ENCODE measurements around the gene KAZN.

DNA sequence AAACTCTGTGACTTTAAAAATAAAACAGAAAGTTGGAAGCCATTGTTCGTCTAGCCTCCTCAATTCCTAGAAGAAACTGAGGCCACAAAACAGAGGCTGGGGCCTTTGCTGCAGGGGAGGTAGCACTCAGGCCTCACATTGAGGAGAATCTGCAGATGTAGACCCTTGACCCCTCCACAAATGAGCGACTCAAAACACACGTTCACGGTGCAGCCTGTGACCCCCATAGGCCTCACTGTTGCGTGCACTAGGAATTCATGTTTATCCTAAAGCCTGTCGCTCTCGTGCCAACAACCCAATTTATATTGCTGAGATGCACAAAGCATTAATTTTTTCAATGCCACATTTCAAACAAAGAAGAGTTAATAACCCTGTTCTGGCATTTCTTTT is 560.7 kb downstream of the KAZN start:
- TF ChIP-seq RFX5 (IDR thresholded peaks at IDR 0.05; ENCODE audit: low read length) (no peak), JUND (IDR thresholded peaks at IDR 0.05) (no peak), RAD21 (IDR thresholded peaks at IDR 0.05; ENCODE audit: low read length) (no peak), MXI1 (IDR thresholded peaks at IDR 0.05; ENCODE audit: low read depth, low read length) (no peak), POLR2AphosphoS5 (IDR thresholded peaks at IDR 0.05; ENCODE audit: low read depth, low read length) (no peak), NFIC (IDR thresholded peaks at IDR 0.05; ENCODE audit: borderline replicate concordance) (no peak), RXRA (IDR thresholded peaks at IDR 0.05; ENCODE audit: borderline replicate concordance, low read depth) (no peak), FOXM1 (IDR thresholded peaks at IDR 0.05; ENCODE audit: low read depth) (no peak)
- TF ChIP-seq, protein P1, sequence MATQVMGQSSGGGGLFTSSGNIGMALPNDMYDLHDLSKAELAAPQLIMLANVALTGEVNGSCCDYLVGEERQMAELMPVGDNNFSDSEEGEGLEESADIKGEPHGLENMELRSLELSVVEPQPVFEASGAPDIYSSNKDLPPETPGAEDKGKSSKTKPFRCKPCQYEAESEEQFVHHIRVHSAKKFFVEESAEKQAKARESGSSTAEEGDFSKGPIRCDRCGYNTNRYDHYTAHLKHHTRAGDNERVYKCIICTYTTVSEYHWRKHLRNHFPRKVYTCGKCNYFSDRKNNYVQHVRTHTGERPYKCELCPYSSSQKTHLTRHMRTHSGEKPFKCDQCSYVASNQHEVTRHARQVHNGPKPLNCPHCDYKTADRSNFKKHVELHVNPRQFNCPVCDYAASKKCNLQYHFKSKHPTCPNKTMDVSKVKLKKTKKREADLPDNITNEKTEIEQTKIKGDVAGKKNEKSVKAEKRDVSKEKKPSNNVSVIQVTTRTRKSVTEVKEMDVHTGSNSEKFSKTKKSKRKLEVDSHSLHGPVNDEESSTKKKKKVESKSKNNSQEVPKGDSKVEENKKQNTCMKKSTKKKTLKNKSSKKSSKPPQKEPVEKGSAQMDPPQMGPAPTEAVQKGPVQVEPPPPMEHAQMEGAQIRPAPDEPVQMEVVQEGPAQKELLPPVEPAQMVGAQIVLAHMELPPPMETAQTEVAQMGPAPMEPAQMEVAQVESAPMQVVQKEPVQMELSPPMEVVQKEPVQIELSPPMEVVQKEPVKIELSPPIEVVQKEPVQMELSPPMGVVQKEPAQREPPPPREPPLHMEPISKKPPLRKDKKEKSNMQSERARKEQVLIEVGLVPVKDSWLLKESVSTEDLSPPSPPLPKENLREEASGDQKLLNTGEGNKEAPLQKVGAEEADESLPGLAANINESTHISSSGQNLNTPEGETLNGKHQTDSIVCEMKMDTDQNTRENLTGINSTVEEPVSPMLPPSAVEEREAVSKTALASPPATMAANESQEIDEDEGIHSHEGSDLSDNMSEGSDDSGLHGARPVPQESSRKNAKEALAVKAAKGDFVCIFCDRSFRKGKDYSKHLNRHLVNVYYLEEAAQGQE (IDR thresholded peaks at IDR 0.05; ENCODE audit: low read depth, low read length) = no peak
- TF ChIP-seq, protein P2, sequence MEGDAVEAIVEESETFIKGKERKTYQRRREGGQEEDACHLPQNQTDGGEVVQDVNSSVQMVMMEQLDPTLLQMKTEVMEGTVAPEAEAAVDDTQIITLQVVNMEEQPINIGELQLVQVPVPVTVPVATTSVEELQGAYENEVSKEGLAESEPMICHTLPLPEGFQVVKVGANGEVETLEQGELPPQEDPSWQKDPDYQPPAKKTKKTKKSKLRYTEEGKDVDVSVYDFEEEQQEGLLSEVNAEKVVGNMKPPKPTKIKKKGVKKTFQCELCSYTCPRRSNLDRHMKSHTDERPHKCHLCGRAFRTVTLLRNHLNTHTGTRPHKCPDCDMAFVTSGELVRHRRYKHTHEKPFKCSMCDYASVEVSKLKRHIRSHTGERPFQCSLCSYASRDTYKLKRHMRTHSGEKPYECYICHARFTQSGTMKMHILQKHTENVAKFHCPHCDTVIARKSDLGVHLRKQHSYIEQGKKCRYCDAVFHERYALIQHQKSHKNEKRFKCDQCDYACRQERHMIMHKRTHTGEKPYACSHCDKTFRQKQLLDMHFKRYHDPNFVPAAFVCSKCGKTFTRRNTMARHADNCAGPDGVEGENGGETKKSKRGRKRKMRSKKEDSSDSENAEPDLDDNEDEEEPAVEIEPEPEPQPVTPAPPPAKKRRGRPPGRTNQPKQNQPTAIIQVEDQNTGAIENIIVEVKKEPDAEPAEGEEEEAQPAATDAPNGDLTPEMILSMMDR (IDR thresholded peaks at IDR 0.05) = no peak
- TF ChIP-seq, protein P3, sequence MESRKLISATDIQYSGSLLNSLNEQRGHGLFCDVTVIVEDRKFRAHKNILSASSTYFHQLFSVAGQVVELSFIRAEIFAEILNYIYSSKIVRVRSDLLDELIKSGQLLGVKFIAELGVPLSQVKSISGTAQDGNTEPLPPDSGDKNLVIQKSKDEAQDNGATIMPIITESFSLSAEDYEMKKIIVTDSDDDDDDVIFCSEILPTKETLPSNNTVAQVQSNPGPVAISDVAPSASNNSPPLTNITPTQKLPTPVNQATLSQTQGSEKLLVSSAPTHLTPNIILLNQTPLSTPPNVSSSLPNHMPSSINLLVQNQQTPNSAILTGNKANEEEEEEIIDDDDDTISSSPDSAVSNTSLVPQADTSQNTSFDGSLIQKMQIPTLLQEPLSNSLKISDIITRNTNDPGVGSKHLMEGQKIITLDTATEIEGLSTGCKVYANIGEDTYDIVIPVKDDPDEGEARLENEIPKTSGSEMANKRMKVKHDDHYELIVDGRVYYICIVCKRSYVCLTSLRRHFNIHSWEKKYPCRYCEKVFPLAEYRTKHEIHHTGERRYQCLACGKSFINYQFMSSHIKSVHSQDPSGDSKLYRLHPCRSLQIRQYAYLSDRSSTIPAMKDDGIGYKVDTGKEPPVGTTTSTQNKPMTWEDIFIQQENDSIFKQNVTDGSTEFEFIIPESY (IDR thresholded peaks at IDR 0.05; ENCODE audit: borderline replicate concordance, low read depth) = no peak
